Amniotic stem cell (primary cell): ENCODE measurements around the gene ZNF672.
"Not testable (repeated sequence)": the region's sequence is repeated elsewhere in the genome, so short reads cannot be mapped to it uniquely, and the experiment has no call there.

ENCODE experiments used
- DNase-seq: peaks from one replicate; lab custom pipeline; 2025; lab: John Stamatoyannopoulos, UW

The ZNF672 gene

DNA sequence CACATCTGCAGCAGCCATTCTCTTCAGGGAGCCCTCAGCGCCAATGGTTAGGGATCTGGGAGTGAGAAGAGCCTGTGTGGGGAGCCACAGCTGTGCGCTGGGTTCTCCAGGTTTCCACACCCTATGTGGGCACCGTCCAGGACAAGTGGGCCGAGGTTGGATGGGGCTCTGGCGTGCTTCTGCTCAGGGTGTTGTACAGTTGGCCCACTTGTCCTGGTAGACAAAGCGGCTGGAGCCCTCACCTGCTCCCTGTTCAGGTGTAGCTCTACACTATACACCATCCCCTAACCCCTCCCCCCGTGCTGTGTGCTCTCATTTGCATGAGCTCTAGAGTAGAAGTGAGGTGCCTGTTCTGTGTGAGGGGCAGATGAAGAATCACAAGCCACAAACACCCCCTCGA is 24.5 kb upstream of the ZNF672 start:
- DNase-seq: no peak

DNA sequence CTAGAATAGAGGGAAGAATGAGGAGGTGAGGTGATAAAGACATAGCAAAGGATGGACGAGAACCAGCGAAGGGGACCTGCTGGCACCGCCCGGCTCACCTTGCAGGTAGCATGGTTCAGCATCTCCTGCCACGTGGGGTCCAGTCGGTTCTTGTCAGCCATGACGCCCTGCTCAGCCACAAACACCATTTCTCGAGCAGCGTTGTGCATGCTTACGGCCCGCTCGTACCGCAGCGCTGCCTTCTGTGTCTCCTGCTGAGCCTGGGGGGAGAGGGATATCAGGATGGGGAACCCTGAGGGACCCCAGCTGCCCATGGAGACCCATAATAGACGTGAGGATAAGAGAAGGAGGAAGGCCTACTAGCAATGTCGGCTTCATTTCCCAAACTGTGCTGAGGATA is 23.7 kb upstream of the ZNF672 start:
- DNase-seq: no peak

DNA sequence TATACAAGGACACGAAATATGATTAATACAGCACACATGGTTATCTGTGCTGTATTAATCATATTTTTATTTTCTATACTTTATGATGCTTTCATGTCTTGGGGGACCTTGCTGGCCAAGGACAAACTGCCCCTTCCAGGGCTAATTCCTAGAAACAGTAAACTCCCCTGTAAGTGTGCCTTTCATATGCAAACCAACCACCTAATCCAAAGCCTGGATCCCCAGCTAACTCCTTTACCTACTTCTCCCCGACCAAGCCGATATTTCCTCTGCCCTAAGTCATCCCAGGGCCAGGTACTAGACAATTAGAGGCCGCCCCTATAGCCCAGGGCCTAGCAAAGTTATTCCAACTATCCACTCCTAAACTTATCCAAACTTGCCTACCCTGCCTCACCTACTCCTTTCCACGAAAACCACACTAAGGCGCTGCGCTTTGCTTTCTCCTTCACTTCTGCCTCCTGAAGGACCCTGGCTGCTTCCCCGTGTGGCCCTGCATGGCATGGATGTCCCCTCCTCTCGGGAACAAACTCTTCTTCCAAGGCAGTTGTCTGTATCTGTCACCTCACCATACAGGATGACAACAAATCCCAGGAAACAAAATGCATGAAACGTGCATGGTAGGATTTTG is 22.5 kb upstream of the ZNF672 start:
- no peak for DNase-seq

DNA sequence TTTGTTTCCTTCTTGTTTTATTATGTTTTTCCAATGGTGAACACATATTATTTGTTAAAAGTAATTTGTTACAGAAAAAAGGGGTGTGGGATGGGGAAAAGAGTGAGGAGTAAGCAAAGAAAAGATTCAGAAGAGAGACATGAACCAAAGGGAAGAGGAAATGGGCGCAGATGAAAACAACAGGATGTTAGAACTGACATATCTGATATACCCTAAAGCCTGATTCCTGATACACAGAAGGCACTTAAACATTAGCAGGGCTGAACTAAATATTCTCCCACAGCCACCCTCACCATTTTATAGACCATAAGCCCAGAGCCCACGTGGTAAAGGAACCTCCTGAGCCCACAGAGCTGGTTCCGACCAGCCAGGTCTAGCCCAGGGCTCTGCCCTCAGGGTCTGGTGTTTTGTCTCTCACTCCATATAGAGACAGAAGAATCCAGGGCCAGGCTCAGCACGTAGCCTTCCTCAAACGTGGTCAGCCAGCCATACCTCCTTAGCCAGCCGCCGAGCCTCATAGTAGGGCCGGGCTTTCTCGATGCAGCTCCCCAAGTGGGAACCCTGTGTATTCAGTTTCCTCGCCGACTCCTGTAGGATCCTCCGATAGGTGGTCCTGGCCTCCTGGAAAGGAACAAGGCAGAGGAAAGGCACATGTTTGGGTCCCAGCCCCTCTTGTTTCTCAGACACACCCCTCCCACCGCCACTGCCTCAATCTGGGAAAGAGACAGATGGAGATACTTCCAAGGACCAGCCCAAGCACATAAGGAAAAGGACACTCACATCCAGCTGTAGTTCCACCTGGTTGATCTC is 21.8 kb upstream of the ZNF672 start:
- no peak for DNase-seq

DNA sequence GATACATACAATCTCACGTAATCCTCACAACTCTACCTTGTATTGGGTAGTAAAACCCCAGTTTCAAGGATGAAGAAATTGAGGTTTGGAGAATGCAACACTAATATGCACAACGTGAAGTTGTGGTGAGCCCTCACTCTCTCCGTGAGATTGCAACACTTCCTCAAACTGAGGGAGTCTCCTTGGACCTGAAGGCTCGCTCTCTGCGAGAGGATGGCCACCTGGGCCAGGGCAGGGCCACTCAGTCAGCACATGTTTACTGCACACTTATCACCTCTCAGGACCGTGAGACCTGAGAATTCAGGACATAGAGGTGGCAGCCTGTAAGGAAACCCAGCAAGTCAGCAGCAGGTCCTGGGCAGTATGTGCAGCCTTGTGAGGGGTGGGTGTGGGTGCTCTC is 21.0 kb upstream of the ZNF672 start:
- DNase-seq: no peak

DNA sequence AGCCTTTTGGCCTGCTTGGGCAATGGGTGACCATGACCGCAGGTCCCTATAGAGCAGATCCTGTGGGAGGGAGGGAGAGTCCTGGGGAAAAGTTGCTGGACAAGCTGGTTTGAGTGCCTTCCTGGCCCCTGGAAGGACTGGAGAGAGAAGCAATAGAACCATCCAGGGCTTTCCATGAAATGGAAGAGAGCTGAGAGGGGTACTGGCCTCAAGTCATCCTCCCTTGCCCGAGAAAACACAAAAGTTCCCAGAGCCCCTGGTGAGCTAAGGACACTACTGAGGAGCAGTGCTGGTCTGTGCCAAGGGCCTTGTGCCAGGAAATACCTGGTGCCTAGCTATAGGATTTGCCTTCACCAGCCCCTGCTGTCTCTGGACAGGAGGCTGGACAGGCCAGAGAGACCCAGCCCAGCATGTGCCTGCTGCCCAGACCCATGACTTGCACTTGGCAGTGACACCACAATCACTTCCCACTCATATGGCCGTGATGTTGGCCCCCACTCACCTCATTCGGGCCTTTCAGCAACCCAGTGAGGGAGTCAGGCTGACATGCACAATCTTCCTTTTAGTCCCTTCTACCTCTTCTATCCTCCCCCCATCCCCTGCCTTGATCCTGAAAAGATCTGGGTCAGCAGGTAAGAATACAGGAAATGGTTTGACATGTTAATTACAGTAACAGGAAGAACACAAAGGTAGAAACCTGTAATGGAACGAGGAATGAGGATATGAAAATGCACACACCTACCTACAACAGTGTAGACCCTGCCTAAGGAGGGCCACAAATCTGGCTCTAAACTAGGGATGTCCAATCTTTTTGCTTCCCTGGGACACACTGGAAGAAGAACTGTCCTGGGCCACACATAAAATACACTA is 19.3 kb upstream of the ZNF672 start:
- DNase-seq: no peak

DNA sequence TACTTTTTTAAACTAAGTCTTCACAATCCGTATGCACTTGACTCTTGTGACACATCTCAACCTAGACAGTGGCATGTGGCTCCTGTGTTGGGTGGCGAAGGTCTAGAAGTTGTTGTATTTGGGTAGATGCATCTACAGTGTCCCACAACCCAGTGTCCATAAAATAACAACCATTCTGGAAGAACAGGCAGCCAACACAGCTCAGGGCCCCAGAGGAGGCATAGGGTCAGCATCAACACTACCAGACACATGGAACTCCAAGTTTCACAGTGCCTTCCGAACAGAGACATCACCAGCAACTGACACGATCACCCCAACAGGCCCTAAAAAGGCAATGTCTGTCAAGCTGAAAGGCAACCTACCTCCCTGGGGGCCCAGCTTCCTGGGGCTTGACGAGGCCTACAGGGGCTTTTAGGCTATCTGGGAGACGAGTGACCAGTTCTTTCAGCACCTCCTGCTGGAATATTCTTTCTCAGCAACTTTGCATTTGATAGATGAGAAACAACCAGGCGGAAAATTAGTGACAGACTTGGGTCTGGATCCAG is 17.9 kb upstream of the ZNF672 start:
- DNase-seq: no peak

DNA sequence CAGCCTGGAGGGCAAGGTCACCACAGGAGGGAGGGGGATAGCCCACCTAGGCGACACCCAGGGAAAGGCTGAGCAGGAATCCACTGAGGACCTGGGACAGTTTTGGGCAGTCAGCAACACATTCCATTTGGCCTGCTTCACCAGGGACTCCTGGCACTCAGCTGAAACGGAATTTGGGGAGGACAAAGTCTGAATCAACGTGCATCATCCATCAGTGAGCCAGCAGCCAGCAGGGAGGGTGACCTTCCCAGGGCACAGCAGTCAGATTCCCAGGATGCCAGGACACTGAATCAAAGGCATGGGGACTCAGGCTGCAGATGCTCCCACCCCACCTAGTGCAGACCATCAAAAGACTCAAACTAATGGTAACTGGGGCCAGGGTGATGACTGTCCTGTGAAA is 16.9 kb upstream of the ZNF672 start:
- peak; percentile 52 for DNase-seq

DNA sequence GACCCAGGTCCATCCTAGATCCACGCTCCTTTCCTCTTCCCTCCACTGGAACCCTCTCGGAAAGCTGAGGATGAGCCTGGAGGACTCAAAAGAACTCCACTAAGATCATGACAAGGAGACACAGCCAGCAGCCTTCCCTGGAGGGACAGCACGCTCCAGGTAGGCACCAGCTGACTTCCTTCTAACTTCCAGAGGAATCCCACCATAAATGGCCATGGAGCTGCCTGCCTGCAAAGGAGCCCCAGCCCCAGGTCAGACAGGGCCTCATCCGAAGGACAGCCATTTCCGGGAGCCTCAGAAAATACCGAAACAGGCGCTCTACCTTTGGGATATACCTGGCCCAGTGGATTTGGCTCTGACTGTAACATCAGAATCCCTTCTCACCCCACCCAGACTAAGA is 16.4 kb upstream of the ZNF672 start:
- DNase-seq: no peak

DNA sequence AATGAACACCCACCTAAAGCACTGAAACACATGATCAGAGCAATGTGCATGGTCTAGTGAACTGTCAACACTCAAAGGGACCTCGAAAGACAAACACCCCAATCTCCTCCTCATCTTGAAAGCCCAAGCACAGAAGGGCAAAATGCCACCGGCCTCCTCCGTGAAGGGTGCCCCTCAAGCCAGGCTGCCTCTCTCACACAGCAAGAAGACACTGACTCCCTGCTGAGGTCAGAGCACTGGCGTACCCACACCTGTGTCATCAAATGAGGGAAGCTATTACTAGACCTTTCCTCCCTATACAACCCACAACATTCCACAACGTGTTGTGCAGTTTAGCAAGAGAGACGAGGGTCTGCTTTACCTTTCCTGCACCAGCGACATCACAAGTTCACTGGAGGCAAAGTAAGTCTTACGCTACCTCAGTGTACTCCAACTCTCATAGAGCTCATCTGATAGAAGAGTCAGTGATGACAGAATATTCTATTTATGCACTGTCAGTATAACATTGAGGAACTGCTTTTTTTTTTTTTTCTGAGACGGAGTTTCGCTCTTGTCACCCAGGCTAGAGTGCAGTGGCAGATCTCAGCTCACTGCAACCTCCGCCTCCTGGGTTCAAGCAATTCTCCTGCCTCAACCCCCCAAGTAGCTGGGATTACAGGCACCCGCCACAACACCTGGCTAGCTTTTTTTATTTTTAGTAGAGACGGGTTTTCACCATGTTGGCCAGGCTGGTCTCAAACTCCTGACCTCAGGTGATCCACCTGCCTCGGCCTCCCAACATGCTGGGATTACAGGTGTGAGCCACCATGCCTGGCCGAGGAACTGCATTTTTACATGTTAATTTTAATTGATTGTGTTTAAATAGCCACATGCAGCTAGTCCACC is 15.6 kb upstream of the ZNF672 start:
- DNase-seq: no peak

DNA sequence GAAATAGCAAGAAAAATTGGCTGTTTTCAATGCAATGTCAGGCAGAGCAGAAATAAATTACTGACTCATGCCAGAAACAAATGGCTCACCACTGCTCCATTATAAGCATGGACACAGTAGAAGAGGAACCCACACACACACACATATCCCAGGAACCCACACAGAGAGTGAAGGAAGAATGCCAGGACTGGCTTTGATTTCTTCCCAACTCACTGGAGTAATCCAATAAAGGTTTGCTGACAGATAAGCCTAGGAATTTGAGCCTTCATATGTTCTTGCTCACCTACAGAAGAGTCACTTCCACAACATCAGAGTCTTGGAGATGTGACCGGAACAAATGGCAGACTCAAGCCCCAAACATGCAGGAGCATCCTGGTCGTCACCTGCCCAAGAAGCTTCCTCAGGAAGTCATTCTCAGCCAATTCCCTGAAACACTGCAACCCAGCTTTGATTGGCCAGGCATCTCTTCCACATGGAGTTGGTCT is 14.5 kb upstream of the ZNF672 start:
- DNase-seq: no peak

DNA sequence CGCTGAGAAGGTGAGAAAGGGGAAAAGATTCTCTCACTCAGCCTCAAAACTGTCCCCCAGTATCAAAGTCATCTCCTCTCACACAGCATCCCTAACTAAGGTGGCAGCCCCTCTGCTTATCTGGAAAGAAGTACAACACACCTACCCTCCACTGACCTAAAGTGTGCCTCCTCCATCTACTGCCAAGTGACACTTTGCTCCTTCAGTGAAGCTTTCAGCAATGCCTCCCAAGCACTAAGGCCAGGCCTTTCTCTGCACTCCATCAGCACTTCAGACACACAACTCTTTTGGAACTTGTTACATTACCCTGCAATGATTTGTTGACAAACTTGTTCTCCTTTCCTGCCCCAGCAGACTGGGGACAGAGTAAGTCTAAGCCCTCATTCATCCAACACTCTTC is 13.7 kb upstream of the ZNF672 start:
- no peak for DNase-seq

DNA sequence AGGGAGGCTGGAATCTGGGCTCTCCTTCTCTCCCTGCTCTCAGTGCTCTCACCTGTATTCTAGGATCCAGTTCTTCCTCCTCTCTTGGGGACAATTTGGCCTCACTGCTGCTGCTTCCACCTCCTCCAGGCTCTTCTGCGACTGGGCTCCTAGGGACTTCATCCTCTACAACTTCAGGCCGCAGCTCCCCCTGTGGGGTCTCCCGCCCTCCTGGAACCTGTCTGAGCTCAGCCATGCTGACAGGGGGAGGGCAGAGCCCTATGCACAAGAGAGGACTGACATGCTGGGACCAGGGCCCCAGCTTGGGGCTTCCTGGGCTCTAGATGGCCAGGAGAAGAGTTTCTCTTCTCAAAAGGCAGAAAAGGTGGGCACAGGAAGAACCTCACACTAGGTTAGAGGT is 13.3 kb upstream of the ZNF672 start:
- DNase-seq: no peak

DNA sequence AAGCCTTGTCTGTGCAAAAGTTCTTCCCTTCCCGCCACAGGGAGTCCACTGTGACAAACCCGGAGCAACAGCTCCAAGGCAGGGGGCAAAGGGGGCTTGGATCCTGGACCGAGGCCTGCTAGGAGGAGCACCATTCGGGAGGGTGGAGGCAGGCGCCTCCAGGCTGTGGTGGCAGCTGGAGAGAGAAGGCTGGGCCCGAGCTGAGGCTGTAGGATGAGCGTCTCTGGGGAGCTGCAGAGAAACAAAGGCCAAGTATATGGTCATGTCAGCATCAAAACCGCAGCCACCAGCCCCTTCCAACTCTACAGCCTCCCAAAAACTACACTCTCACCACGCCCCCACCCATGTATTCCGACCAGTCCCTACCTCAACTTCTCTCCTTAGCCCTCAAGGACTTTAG is 12.9 kb upstream of the ZNF672 start:
- no peak for DNase-seq

DNA sequence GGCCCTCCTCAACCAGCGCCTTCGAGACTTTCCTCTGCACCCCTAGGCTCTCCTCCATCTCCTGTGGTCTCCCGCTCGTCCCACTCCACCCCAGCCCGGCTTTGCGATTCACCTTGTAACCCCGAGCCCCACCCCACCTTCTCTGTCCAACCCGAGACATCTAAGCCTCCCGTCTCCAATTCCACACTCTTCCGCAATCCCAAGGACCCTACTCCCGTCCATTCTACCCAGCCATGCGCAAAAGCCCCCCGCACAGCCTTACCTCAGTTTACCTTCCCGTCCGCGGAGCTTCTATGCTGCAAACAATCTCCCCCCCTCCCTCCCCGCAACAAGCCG is 12.5 kb upstream of the ZNF672 start:
- DNase-seq: no peak

DNA sequence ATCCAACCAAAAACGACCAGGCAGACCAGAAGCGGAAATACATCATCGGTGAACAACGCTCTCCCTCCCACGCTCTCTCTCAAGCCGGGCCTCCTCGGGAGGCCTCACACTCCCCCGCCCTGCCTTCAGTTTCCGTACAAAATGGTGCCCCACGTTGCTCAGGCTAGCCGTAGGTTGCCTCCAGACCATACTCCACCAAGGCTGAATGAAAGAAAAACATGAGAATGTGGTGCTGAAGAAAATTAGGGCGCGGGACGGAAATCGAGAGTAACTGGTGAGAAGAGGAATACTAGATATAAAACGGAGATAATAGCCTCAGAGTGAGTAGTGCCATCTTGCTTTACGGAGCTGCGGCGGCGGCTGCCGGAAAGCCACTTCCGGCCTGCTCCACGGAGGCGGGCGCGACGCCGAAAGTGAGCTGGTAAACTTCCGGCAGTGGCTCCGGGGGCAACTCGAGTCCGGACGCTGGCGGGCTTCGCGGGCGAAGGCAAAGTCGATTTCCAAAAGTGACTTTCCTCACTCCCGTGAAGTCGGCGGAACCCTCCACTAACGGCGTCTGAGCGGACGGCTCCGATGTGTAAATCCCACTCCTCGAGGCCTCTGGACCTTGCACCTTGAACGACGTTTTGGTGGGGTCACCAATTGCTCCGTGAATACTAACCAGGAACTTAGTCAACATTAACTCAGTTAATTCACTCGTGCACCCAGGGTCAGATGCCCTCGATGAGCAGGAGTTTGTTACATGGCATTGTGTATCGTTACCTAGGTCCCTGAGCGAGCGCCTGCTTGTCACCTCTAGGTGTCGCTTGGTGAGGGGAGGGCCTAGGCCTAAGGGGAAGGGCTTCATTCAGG is 11.9 kb upstream of the ZNF672 start, which contains the start of gene SH3BP5L:
SH3BP5L (minus strand) TSS at position 7 of the 852 bp plus-strand sequence. CDS start 980 bp downstream, outside the sequence.
- DNase-seq: peak; percentile 94

DNA sequence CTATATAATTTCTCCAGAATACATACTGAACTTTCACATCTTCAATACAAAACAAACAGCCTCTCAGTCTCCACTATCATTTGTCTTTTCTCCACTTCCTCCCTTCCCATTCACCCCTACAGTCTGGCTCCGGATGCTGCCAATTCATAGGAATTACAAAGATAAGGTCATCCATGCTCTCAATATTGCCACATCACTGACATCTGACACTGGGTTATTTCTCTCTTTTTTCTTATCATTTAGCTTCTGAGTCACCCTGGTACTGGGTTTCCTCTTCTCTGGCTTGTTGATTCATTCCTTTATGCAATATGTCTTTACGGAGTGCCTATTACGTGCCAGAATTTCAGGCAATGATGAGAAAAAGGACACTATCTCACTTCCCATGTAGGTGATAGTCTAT is 9.2 kb upstream of the ZNF672 start:
- peak; percentile 50 for DNase-seq

DNA sequence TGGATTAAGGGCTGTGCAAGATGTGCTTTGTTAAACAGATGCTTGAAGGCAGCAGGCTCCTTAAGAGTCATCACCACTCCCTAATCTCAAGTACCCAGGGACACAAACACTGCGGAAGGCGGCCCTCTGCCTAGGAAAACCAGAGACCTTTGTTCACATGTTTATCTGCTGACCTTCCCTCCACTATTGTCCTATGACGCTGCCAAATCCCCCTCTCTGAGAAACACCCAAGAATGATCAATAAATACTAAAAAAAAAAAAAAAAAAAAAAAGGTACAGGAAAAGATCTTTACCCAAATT is 7.4 kb upstream of the ZNF672 start:
- not testable (repeated sequence) for DNase-seq

DNA sequence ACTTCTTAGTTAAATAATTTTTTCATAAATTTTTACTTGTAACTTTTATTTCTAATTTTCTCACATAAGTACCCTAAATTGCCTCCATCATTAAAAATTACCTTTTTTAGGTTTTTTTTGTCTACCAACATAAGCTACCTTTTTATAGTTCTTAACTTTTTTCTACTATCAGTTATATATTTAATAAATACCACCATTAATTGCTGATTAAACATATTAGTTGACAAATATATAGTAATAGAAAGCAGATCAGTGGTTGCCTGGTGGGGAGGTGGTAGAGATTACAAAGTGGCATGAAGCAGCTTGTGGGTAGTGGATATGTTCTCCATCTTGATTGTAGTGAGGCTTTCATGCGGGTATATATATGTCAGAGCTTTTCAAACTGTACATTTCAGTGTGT is 6.2 kb upstream of the ZNF672 start:
- DNase-seq: no peak

DNA sequence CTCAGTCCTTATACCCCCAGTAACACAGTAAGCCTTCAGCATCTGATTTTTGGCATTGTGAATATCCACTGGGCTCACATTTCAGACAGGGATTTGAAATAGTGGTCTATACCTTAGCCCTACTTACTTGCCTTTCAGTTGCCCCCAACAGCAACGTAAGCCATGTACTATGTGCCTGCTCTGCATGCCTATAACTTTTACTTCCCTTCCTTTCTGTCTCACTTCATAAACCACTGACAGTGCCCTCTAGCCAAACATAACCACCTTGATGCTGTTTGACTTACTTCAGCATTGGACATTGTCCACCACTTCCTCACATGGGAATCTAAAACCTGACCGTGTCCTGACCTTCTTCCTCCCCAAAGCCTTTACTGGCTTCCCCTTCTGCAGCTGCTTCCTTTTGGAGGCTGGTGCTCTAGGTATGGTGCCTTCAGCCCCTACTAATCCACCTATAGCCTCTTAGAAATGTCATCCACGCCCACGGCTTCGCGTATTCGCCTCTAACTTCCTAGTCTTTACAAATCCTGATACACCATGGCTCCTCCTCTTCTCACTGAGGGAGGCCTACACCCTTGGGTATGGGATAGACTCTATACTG is 3.6 kb upstream of the ZNF672 start:
- DNase-seq: no peak
